Testis (tissue), 2 donors: ENCODE results near the gene SLC1A3.

ENCODE experiments used
- CTCF ChIP-seq, 3 experiments: fragments of 450-650 bp in 2 of 3; fragments of 200-600 bp in 1 of 3; sonication (generic) in 1 of 3; IDR thresholded peaks; one replicate each; pipeline ENCODE4 v1.5.1; 2016 to 2019; ENCODE audit warnings: antibody characterized with exemption in 3 of 3, mild to moderate bottlenecking in 2 of 3, moderate library complexity in 1 of 3
- POLR2A ChIP-seq: fragments of 450-650 bp; IDR thresholded peaks from one replicate; pipeline ENCODE4 v1.6.1; 2017; ENCODE audit warnings: antibody characterized with exemption, mild to moderate bottlenecking, moderate library complexity

GRCh38 chr5:36607838-36608783, 1.7 kb downstream of the SLC1A3 start:
- TF ChIP-seq POLR2A (no peak), CTCF (IDR thresholded peaks at IDR 0.05) (no peak)
